NT2/D1 (cell line): ENCODE measurements around the gene ATP6V0A4.

Experiments used
- SUZ12 ChIP-seq: IDR thresholded peaks from 2 replicates; pipeline ENCODE4 v1.6.1; 2011; ENCODE audit not compliant: insufficient read length, insufficient read depth; ENCODE audit errors: extremely low read depth
- YY1 ChIP-seq: IDR thresholded peaks from 2 replicates; pipeline ENCODE4 v1.6.1; 2011; ENCODE audit not compliant: insufficient read length, insufficient read depth

DNA sequence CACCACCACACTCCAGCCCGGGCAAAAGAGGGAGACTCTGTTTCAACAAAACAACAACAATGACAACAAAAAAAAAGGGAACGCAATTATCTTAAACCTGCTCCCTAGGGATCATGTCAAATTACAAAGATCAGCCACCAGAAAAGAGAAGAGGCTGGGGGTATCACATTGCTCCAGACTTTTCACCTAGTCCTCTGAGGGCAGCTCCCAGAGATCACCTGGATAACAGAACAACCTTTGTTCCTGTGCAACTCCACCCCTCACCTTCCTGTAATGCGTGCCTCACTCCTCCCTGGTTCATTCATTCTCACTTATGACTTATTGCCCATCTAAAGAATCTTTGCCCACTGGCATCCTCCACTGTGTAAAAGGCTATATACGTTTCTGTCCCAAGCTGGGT lies 128.6 kb downstream of the ATP6V0A4 start:
- TF ChIP-seq SUZ12 (no peak), YY1 (no peak)
